MCF 10A (cell line): Measurements from ENCODE around the gene NRP1. TPM values are rescaled to one million over a fixed set of nuclear protein-coding genes. Genes with fewer than 3 reads are reported as not detected.

ENCODE experiments used
- BruUV-seq: library from RNA; stranded (reverse); fragments of 400-500 nt; replicated peaks from 2 replicates; lab custom pipeline; 2021; lab: Mats Ljungman, UMichigan
- CTCF ChIA-PET: fragments of 300-600 bp; sonication (Branson Sonifier 250); formaldehyde crosslinking; extraction: SDS; loops from one replicate; lab custom pipeline; 2021; ENCODE audit warnings: antibody characterized with exemption, inconsistent platforms; lab: Yijun Ruan, JAX
- POLR2A ChIA-PET: fragments of 300-600, 350-650 bp; sonication (Branson Sonifier 250); formaldehyde crosslinking; extraction: SDS; loops from one replicate; lab custom pipeline; 2020; ENCODE audit warnings: antibody characterized with exemption, inconsistent platforms; lab: Yijun Ruan, JAX
- DNase-seq: peaks from one replicate; pipeline ENCODE4 v3.0.0-alpha.2; 2018; ENCODE audit not compliant: unreplicated experiment
- H3K27ac Mint-ChIP-seq: one replicate; pipeline ENCODE4 v1.8.0; 2022; ENCODE audit warnings: mild to moderate bottlenecking, low read depth, mixed read lengths; ENCODE audit not compliant: unreplicated experiment
- H3K27me3 Mint-ChIP-seq: one replicate; pipeline ENCODE4 v1.8.0; 2022; ENCODE audit warnings: mixed read lengths; ENCODE audit not compliant: insufficient read depth, unreplicated experiment
- H3K36me3 Mint-ChIP-seq: one replicate; pipeline ENCODE4 v1.8.0; 2022; ENCODE audit warnings: mild to moderate bottlenecking, moderate library complexity, mixed read lengths; ENCODE audit not compliant: insufficient read depth, unreplicated experiment
- H3K4me1 Mint-ChIP-seq: one replicate; pipeline ENCODE4 v1.8.0; 2022; ENCODE audit warnings: mixed read lengths; ENCODE audit not compliant: insufficient read depth, unreplicated experiment
- H3K4me3 Mint-ChIP-seq: one replicate; pipeline ENCODE4 v1.8.0; 2022; ENCODE audit warnings: mild to moderate bottlenecking, moderate library complexity, mixed read lengths; ENCODE audit not compliant: unreplicated experiment
- H3K9me3 Mint-ChIP-seq: one replicate; pipeline ENCODE4 v1.8.0; 2022; ENCODE audit warnings: mixed read lengths; ENCODE audit not compliant: unreplicated experiment
- intact Hi-C: fragments of 100-400 bp; cut with micrococcal nuclease; formaldehyde crosslinking; loops from 2 replicates; pipeline ENCODE4 v1.14.1; 2022
- total RNA-seq: library from RNA; stranded (reverse); gene quantifications from 2 replicates; pipeline ENCODE4 v1.2.3, GENCODE V29; 2022
- TF ChIP-seq, protein P1 (sequence below): fragments of 200-600 bp; IDR thresholded peaks from one replicate; pipeline ENCODE4 v1.8.0; 2022; ENCODE audit warnings: antibody characterized with exemption, mild to moderate bottlenecking; ENCODE audit not compliant: unreplicated experiment

NRP1 gene
- total RNA-seq, 1 experiment from 2014 or later = 66.6 TPM

DNA sequence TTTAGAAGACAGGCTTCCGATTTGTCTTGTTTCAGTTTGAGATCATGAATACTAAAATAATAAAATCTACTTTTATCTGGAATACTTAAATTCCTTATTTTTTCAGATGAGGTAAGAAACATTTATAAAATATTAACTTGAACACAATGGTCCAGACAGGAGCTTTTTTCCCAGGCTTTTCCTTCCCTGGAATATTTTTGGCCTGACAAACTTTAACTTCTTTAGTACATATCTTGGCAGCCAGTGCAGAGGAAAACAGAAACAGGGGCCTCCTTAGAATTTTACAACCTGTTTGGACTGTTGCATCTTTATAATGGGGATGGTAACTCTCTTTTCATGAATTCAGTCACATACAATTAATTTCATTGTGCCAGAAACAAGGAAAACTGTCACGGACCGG is 41.4 kb downstream of the NRP1 start:
- Mint-ChIP-seq H3K4me3 (no peak overlapping the region), H3K36me3 (peaks cover 6% of the 10 kb centered on the region), H3K9me3 (no peaks in the 10 kb centered on the region), H3K27me3 (no peaks in the 10 kb centered on the region), H3K27ac (peak overlapping the region; percentile 98), H3K4me1 (peaks cover 18% of the 10 kb centered on the region)
- TF ChIP-seq, protein P1, sequence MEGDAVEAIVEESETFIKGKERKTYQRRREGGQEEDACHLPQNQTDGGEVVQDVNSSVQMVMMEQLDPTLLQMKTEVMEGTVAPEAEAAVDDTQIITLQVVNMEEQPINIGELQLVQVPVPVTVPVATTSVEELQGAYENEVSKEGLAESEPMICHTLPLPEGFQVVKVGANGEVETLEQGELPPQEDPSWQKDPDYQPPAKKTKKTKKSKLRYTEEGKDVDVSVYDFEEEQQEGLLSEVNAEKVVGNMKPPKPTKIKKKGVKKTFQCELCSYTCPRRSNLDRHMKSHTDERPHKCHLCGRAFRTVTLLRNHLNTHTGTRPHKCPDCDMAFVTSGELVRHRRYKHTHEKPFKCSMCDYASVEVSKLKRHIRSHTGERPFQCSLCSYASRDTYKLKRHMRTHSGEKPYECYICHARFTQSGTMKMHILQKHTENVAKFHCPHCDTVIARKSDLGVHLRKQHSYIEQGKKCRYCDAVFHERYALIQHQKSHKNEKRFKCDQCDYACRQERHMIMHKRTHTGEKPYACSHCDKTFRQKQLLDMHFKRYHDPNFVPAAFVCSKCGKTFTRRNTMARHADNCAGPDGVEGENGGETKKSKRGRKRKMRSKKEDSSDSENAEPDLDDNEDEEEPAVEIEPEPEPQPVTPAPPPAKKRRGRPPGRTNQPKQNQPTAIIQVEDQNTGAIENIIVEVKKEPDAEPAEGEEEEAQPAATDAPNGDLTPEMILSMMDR = no peak
- intact Hi-C loops = no loop called here
- POLR2A ChIA-PET = interaction anchor here (4.5 kb wide), 1 partner anchor 21 kb away, joined by 32 read pairs; no protein-coding TSS in a partner anchor
- BruUV-seq = no TSS peak
- CTCF ChIA-PET = interaction anchor here (0.9 kb wide), 1 partner anchor 1100 kb away, joined by 3 read pairs; no protein-coding TSS in a partner anchor
- DNase-seq = no peak

DNA sequence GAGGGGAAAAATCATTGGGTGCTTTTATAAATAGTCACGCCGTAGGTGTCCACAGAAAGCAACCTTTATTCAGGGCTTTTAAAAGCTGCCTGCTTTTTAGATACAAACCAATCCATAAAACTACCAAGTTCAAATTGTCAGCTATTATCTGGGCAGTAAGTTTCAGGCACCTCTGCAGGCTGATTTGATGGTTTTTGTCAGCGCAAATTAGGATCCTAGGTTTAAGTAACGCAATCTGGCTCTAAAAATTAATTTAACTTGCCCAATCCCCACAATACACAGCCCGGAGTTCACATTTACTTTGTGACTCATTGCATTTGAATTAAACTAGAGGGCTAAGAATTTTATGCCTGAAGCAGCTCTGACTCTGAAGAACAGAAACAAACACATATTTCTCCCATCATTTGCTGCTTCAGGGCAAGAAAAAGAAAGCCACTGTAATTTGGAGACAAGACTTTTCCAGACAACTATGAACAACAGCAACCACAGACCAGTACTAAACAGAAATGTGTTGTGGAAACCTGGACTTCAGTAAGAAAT is 43.3 kb downstream of the NRP1 start:
- Mint-ChIP-seq H3K4me1 (peaks cover 18% of the 10 kb centered on the region), H3K27me3 (no peaks in the 10 kb centered on the region), H3K27ac (peak overlapping the region; percentile 98), H3K4me3 (peak overlapping the region; percentile 64), H3K36me3 (peaks cover 6% of the 10 kb centered on the region), H3K9me3 (no peaks in the 10 kb centered on the region)
- CTCF ChIA-PET = interaction anchor here (0.6 to 1.4 kb wide), 2 partner anchors 18 to 39 kb away, joined by 3 to 6 read pairs; no protein-coding TSS in a partner anchor
- TF ChIP-seq, protein P1 = no peak
- DNase-seq = peak; percentile 85
- intact Hi-C loops = loop anchor here (1.0 to 2.0 kb wide), 2 partner anchors 18 to 26 kb away; no protein-coding TSS in a partner anchor
- no TSS peak for BruUV-seq
- POLR2A ChIA-PET = interaction anchor here (0.6 to 4.5 kb wide), 5 partner anchors 9 to 28 kb away, joined by 3 to 32 read pairs (median 5); no protein-coding TSS in a partner anchor

DNA sequence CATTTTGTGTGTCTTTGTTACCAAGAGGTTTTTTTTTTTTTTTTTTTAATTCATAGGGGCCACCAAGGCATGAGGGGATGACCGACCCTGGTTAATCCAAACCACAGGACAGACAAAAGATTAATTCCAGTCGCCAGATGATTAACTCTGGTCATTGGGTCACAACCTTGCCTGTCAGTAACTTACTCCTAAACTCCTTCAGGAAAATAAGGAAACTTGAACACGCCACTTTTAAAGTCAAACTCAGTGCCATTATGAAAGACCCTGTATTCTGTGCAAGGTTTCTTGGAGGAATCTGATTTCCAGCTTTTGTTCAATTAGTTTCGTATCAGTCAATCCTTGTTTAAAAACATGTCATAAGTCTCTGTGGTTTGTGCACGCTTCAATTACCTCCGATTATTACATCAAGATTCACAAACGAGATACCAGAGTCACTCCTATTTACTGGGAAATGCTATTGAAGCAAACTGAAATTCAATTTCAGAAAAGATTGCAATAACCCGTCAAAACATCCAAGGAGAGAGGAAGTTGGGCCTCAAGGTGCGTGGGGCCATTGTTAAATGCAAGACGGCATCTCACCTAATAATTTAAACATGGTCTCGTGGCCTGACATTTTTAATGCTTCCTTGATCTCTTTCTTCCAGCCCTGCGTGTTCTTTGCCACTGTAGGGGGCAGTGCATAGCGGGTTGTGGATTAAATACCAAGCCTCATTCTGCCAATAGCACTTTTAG is 44.0 kb downstream of the NRP1 start:
- H3K4me3 Mint-ChIP-seq = peak overlapping the region; percentile 64
- intact Hi-C loops = loop anchor here (1.0 to 2.0 kb wide), 2 partner anchors 17 to 26 kb away; no protein-coding TSS in a partner anchor
- H3K27ac Mint-ChIP-seq = peak overlapping the region; percentile 98
- TF ChIP-seq, protein P1 = peak; percentile 14
- no peaks in the 10 kb centered on the region for H3K9me3 Mint-ChIP-seq
- ChIA-PET POLR2A (interaction anchor here (0.6 to 4.5 kb wide), 4 partner anchors 9 to 18 kb away, joined by 3 to 32 read pairs (median 7); no protein-coding TSS in a partner anchor), CTCF (interaction anchor here (0.6 to 1.4 kb wide), 5 partner anchors 18 to 1290 kb away, joined by 3 to 6 read pairs (median 3); no protein-coding TSS in a partner anchor)
- BruUV-seq = no TSS peak
- H3K27me3 Mint-ChIP-seq = no peaks in the 10 kb centered on the region
- H3K36me3 Mint-ChIP-seq = peaks cover 6% of the 10 kb centered on the region
- DNase-seq = no peak
- H3K4me1 Mint-ChIP-seq = peaks cover 18% of the 10 kb centered on the region

GRCh38 chr10:33289776-33290175 is 44.7 kb downstream of the NRP1 start:
- TF ChIP-seq, protein P1 = no peak
- no peaks in the 10 kb centered on the region for H3K9me3 Mint-ChIP-seq
- ChIA-PET CTCF (interaction anchor here (0.6 to 1.4 kb wide), 4 partner anchors 17 to 1291 kb away, joined by 3 to 6 read pairs (median 4); no protein-coding TSS in a partner anchor), POLR2A (interaction anchor here (0.7 to 4.5 kb wide), 2 partner anchors 17 to 1564 kb away, joined by 4 to 32 read pairs; no protein-coding TSS in a partner anchor)
- peaks cover 18% of the 10 kb centered on the region for H3K4me1 Mint-ChIP-seq
- no peak overlapping the region for H3K4me3 Mint-ChIP-seq
- H3K36me3 Mint-ChIP-seq = peaks cover 11% of the 10 kb centered on the region
- intact Hi-C loops = loop anchor here (2.0 kb wide), 1 partner anchor 25 kb away; no protein-coding TSS in a partner anchor
- H3K27ac Mint-ChIP-seq = peak overlapping the region; percentile 98
- no peak for DNase-seq
- H3K27me3 Mint-ChIP-seq = no peaks in the 10 kb centered on the region
- BruUV-seq = no TSS peak
